HCT116 (cell line): Measurements from ENCODE around the gene VIT.

Source experiments
- CTCF ChIP-seq, 3 experiments: fragments of 200-600 bp in 1 of 3; sonication (generic) in 1 of 3; IDR thresholded peaks in 2 of 3; conservative IDR thresholded peaks in 1 of 3; 2 replicates each; pipeline ENCODE4 v1.5.1; 2012 to 2017; ENCODE audit warnings: low read depth in 2 of 3, low read length in 2 of 3, antibody characterized with exemption in 1 of 3, borderline replicate concordance in 1 of 3, control low read depth in 1 of 3, mild to moderate bottlenecking in 1 of 3, mixed read lengths in 1 of 3, mixed run types in 1 of 3, moderate library complexity in 1 of 3; ENCODE audit not compliant: insufficient read depth in 1 of 3
- JUND ChIP-seq: IDR thresholded peaks from 2 replicates; pipeline ENCODE4 v1.6.1; 2012
- ZFX ChIP-seq: fragments of 450-650 bp; IDR thresholded peaks from 2 replicates; pipeline ENCODE4 v1.6.1; 2017

- TF ChIP-seq CTCF (IDR thresholded peaks at IDR 0.05 in 2 of 3, conservative IDR thresholded peaks at IDR 0.05 in 1 of 3; ENCODE audit: borderline replicate concordance in 1 of 3, insufficient read depth in 1 of 3, low read depth in 2 of 3, low read length in 2 of 3) (no peak), ZFX (no peak), JUND (no peak)
These were observed 20.8 kb upstream of the VIT start for GRCh38 chr2:36675579-36676282.
